ENCODE measurements around the gene SARS1. TPM values are rescaled to one million over a fixed set of nuclear protein-coding genes. Genes with fewer than 3 reads are reported as not detected.

SARS1 gene
- total RNA-seq, 1 experiment from 2014 or later = 129 TPM

DNA sequence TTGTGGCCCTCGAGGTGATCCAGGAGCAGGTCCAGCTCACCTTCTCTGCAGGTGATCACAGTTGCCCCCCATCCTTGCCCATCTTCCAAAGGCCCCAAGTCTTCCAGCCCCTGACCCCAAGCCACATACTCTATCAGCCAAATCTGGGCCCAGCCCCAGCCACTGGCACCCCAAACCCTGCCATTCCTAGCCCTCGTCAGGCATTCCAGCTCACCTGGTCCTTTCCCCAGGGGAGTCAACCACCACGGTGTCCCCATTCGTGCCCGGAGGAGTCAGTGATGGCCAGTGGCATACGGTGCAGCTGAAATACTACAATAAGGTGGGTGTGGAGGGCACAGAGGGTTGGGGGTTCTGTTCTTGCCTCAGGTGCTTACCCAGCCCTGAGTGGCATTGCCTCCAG, 47.9 kb downstream of the SARS1 start:
- TF ChIP-seq, protein P1, sequence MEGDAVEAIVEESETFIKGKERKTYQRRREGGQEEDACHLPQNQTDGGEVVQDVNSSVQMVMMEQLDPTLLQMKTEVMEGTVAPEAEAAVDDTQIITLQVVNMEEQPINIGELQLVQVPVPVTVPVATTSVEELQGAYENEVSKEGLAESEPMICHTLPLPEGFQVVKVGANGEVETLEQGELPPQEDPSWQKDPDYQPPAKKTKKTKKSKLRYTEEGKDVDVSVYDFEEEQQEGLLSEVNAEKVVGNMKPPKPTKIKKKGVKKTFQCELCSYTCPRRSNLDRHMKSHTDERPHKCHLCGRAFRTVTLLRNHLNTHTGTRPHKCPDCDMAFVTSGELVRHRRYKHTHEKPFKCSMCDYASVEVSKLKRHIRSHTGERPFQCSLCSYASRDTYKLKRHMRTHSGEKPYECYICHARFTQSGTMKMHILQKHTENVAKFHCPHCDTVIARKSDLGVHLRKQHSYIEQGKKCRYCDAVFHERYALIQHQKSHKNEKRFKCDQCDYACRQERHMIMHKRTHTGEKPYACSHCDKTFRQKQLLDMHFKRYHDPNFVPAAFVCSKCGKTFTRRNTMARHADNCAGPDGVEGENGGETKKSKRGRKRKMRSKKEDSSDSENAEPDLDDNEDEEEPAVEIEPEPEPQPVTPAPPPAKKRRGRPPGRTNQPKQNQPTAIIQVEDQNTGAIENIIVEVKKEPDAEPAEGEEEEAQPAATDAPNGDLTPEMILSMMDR (IDR thresholded peaks at IDR 0.05; ENCODE audit: unreplicated experiment) = no peak
- H3K36me3 Mint-ChIP-seq (ENCODE audit: insufficient read depth, unreplicated experiment) = peaks cover 5% of the 10 kb centered on the region
- intact Hi-C loops (cut with micrococcal nuclease; ENCODE audit: unreplicated experiment) = no loop called here
- H3K4me1 Mint-ChIP-seq (ENCODE audit: low read depth, unreplicated experiment) = peaks cover 7% of the 10 kb centered on the region
- no peak for DNase-seq
- no TSS peak for BruUV-seq (replicated peaks)
- no peaks in the 10 kb centered on the region for H3K27me3 Mint-ChIP-seq (ENCODE audit: unreplicated experiment)
- H3K27ac Mint-ChIP-seq (ENCODE audit: unreplicated experiment) = no peak overlapping the region
- H3K4me3 Mint-ChIP-seq (ENCODE audit: low read depth, unreplicated experiment) = no peak overlapping the region
- CTCF ChIA-PET = no interaction called here
- no peaks in the 10 kb centered on the region for H3K9me3 Mint-ChIP-seq (ENCODE audit: low read depth, unreplicated experiment)

DNA sequence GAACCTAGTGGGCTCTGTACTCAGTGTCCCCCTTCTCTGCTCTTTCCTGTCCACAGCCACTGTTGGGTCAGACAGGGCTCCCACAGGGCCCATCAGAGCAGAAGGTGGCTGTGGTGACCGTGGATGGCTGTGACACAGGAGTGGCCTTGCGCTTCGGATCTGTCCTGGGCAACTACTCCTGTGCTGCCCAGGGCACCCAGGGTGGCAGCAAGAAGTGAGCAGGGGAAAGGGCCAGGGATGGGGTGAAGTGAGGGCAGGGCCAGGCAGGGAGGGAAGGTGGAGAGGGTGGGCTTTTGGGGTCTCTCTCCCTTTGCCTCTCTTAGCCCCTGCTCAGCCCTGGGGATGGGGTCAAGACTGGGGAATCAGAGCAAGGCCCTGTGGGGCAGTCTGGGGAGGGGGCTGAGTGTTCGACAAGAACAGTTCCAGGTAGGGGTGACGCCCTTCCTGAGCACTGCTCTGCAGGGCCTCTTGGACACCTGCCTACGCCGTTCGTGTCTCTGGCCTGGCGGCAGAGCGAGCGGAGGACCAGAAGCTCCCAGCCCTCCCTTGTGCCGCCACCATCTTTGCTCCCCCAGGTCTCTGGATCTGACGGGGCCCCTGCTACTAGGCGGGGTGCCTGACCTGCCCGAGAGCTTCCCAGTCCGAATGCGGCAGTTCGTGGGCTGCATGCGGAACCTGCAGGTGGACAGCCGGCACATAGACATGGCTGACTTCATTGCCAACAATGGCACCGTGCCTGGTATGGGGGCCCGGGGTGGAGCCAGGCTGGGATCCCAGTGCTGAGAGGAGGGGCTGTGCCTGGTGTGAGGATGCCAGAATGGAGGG, 48.7 kb downstream of the SARS1 start:
- CTCF ChIA-PET = no interaction called here
- intact Hi-C loops (cut with micrococcal nuclease; ENCODE audit: unreplicated experiment) = loop anchor here (1.0 kb wide), 1 partner anchor 137 kb away; no protein-coding TSS in a partner anchor
- TF ChIP-seq, protein P1 (IDR thresholded peaks at IDR 0.05; ENCODE audit: unreplicated experiment) = no peak
- Mint-ChIP-seq H3K27ac (ENCODE audit: unreplicated experiment) (no peak overlapping the region), H3K27me3 (ENCODE audit: unreplicated experiment) (no peaks in the 10 kb centered on the region), H3K4me3 (ENCODE audit: low read depth, unreplicated experiment) (no peak overlapping the region), H3K36me3 (ENCODE audit: insufficient read depth, unreplicated experiment) (peaks cover 5% of the 10 kb centered on the region), H3K4me1 (ENCODE audit: low read depth, unreplicated experiment) (peaks cover 7% of the 10 kb centered on the region), H3K9me3 (ENCODE audit: low read depth, unreplicated experiment) (no peaks in the 10 kb centered on the region)
- no TSS peak for BruUV-seq (replicated peaks)
- no peak for DNase-seq

DNA sequence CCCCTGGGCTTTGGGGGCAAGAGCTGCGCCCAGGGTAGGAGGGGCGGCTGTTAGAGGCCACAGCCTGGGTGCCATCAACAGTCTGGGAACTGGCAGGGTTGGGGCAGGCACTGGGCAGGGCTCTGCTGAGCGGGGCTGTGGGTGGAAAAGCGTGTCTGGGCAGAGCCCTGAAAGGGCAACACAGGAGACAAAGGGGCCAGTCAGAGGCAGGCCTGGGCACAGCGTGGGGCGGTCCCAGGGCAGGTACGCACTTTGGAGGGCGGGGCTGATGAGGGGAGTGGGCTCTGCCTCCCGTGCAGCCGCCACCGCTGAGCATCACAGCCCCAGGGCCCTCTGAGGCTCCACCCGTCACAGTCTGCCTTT, 49.5 kb downstream of the SARS1 start:
- Mint-ChIP-seq H3K4me3 (ENCODE audit: low read depth, unreplicated experiment) (no peak overlapping the region), H3K27ac (ENCODE audit: unreplicated experiment) (no peak overlapping the region), H3K9me3 (ENCODE audit: low read depth, unreplicated experiment) (peaks cover 2% of the 10 kb centered on the region), H3K36me3 (ENCODE audit: insufficient read depth, unreplicated experiment) (peaks cover 3% of the 10 kb centered on the region), H3K4me1 (ENCODE audit: low read depth, unreplicated experiment) (peaks cover 7% of the 10 kb centered on the region), H3K27me3 (ENCODE audit: unreplicated experiment) (no peaks in the 10 kb centered on the region)
- DNase-seq = no peak
- CTCF ChIA-PET = no interaction called here
- TF ChIP-seq, protein P1 (IDR thresholded peaks at IDR 0.05; ENCODE audit: unreplicated experiment) = no peak
- no TSS peak for BruUV-seq (replicated peaks)
- intact Hi-C loops (cut with micrococcal nuclease; ENCODE audit: unreplicated experiment) = loop anchor here (1.0 kb wide), 1 partner anchor 136 kb away; no protein-coding TSS in a partner anchor

DNA sequence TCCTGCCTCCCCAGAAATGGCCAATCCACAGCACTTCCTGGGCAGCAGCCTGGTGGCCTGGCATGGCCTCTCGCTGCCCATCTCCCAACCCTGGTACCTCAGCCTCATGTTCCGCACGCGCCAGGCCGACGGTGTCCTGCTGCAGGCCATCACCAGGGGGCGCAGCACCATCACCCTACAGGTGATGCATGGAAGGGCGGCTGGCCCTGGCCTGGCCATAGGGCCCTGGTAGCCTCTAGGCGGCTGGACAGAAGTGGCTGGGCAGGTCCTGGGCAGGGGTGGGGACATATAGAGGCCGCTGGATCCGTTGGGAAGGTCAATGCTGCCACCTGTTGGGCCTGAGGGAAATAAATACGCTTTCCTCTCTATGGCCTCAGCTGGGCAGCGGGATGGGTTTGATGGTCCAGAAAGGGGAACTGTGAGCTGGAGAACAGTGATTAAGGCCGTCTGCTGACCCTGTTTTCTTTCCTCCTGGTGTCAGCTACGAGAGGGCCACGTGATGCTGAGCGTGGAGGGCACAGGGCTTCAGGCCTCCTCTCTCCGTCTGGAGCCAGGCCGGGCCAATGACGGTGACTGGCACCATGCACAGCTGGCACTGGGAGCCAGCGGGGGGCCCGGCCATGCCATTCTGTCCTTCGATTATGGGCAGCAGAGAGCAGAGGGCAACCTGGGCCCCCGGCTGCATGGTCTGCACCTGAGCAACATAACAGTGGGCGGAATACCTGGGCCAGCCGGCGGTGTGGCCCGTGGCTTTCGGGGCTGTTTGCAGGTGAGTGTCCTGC, 50.1 kb downstream of the SARS1 start:
- CTCF ChIA-PET = interaction anchor here (0.7 kb wide), 1 partner anchor 10 kb away, joined by 4 read pairs; no protein-coding TSS in a partner anchor
- H3K27me3 Mint-ChIP-seq (ENCODE audit: unreplicated experiment) = no peaks in the 10 kb centered on the region
- BruUV-seq (replicated peaks) = no TSS peak
- H3K4me3 Mint-ChIP-seq (ENCODE audit: low read depth, unreplicated experiment) = no peak overlapping the region
- peak; percentile 94 for DNase-seq
- TF ChIP-seq, protein P1 (IDR thresholded peaks at IDR 0.05; ENCODE audit: unreplicated experiment) = peak; percentile 95
- intact Hi-C loops (cut with micrococcal nuclease; ENCODE audit: unreplicated experiment) = loop anchor here (1.0 kb wide), 1 partner anchor 136 kb away; no protein-coding TSS in a partner anchor
- no peak overlapping the region for H3K27ac Mint-ChIP-seq (ENCODE audit: unreplicated experiment)
- H3K36me3 Mint-ChIP-seq (ENCODE audit: insufficient read depth, unreplicated experiment) = peaks cover 7% of the 10 kb centered on the region
- peaks cover 7% of the 10 kb centered on the region for H3K4me1 Mint-ChIP-seq (ENCODE audit: low read depth, unreplicated experiment)
- peaks cover 2% of the 10 kb centered on the region for H3K9me3 Mint-ChIP-seq (ENCODE audit: low read depth, unreplicated experiment)
